HepG2 (cell line): ENCODE measurements around the gene ZNF367. TPM values are rescaled to one million over a fixed set of nuclear protein-coding genes. Genes with fewer than 3 reads are reported as not detected.

Experiments used
- ATAC-seq: fragments of 200-7000 bp; cut with Tn5 transposase; 3 replicates; pipeline ENCODE4 v1.9.1; 2020; ENCODE audit warnings: mild to moderate bottlenecking, moderate library complexity
- BruUV-seq: library from RNA; stranded (reverse); fragments of 400-500 nt; replicated peaks from 2 replicates; lab custom pipeline; 2021; lab: Mats Ljungman, UMichigan
- CTCF ChIA-PET: fragments of 300-600 bp; formaldehyde crosslinking; extraction: SDS; loops from one replicate; lab custom pipeline; 2021; ENCODE audit warnings: low total read pairs, inconsistent platforms, low intra/inter-chr PET ratio; lab: Yijun Ruan, JAX
- POLR2A ChIA-PET: fragments of 350-600 bp; sonication (Branson Sonifier 250); formaldehyde crosslinking; loops from one replicate; lab custom pipeline; 2020; ENCODE audit warnings: antibody characterized with exemption, inconsistent platforms; lab: Yijun Ruan, JAX
- DNase-seq: peaks from one replicate; pipeline ENCODE4 v3.0.0-alpha.2; 2015; ENCODE audit warnings: low spot score
- FAIRE-seq: peaks from 3 replicates; lab custom pipeline; 2011; peaks lifted over from hg19 to GRCh38; lab: Jason Lieb, UNC
- H2AFZ ChIP-seq: one replicate; pipeline ENCODE4 v1.6.1; 2011; ENCODE audit warnings: low read length, inconsistent platforms
- H3K27ac ChIP-seq: fragments of 300-600 bp; 3 replicates; pipeline ENCODE4 v1.8.0; 2011; ENCODE audit warnings: mixed run types, mild to moderate bottlenecking, mixed read lengths, low read length, inconsistent platforms; ENCODE audit not compliant: insufficient read depth; ENCODE audit errors: extremely low read length
- H3K27me3 ChIP-seq, 2 experiments: fragments of 200-600 bp in 1 of 2; 2 replicates in 1 of 2; 3 replicates in 1 of 2; pipeline versions ENCODE4 v1.6.0 to v1.8.0; 2011; ENCODE audit warnings: low read length in 2 of 2, mild to moderate bottlenecking in 2 of 2, moderate library complexity in 2 of 2, inconsistent platforms in 1 of 2; ENCODE audit not compliant: insufficient read depth in 2 of 2, control insufficient read depth in 1 of 2
- H3K36me3 ChIP-seq, 2 experiments: fragments of 200-600 bp in 1 of 2; replicated peaks in 1 of 2; 2 replicates in 1 of 2; 3 replicates in 1 of 2; pipeline versions ENCODE4 v1.5.1 to v1.8.0; 2011; ENCODE audit warnings: low read length in 2 of 2, inconsistent platforms in 1 of 2; ENCODE audit not compliant: insufficient read depth in 2 of 2, control insufficient read depth in 1 of 2
- H3K4me1 ChIP-seq: 2 replicates; pipeline ENCODE4 v1.5.1; 2012; ENCODE audit warnings: low read length, inconsistent platforms; ENCODE audit not compliant: insufficient read depth
- H3K4me2 ChIP-seq: 2 replicates; pipeline ENCODE4 v1.6.0; 2011; ENCODE audit warnings: low read depth, low read length, inconsistent platforms
- H3K4me3 ChIP-seq, 3 experiments: fragments of 200-600 bp in 1 of 3; sonication (generic), shearing (Covaris generic) in 1 of 3; replicated peaks in 1 of 3; 2 replicates each; pipeline ENCODE4 v1.5.1; 2011 to 2016; ENCODE audit warnings: low read length in 3 of 3, inconsistent platforms in 2 of 3, low read depth in 2 of 3, mild to moderate bottlenecking in 2 of 3, control low read depth in 1 of 3, mixed read lengths in 1 of 3; ENCODE audit not compliant: insufficient read depth in 1 of 3
- H3K79me2 ChIP-seq: one replicate; pipeline ENCODE4 v1.6.1; 2011; ENCODE audit warnings: low read length, inconsistent platforms; ENCODE audit not compliant: insufficient read depth
- H3K9ac ChIP-seq: 2 replicates; pipeline ENCODE4 v1.6.0; 2011; ENCODE audit warnings: mild to moderate bottlenecking, low read depth, low read length, inconsistent platforms; ENCODE audit not compliant: insufficient read depth
- H3K9me3 ChIP-seq: 2 replicates; pipeline ENCODE4 v1.5.1; 2012; ENCODE audit warnings: mild to moderate bottlenecking, low read length
- H4K20me1 ChIP-seq: 2 replicates; pipeline ENCODE4 v1.6.0; 2011; ENCODE audit warnings: inconsistent platforms, mild to moderate bottlenecking, low read length, moderate library complexity; ENCODE audit not compliant: insufficient read depth
- AGO1 ChIP-seq: fragments of 200-400 bp; formaldehyde crosslinking; IDR thresholded peaks from 2 replicates; pipeline ENCODE4 v1.6.1; 2017; ENCODE audit warnings: mild to moderate bottlenecking, low read depth, low read length, moderate library complexity; ENCODE audit not compliant: poor library complexity, severe bottlenecking
- ARID5B ChIP-seq: IDR thresholded peaks from 2 replicates; pipeline ENCODE4 v1.4.0; 2020; ENCODE audit warnings: mild to moderate bottlenecking, missing genetic modification reagents
- DDIT3 ChIP-seq: sonication (generic); formaldehyde crosslinking; IDR thresholded peaks from 2 replicates; pipeline ENCODE4 v1.4.0; 2020; ENCODE audit warnings: mild to moderate bottlenecking, missing genetic modification reagents
- DRAP1 ChIP-seq: IDR thresholded peaks from 2 replicates; pipeline ENCODE4 v1.6.1; 2016; ENCODE audit warnings: missing genetic modification reagents, missing compliant biosample characterization
- IRX3 ChIP-seq: sonication (generic); formaldehyde crosslinking; IDR thresholded peaks from 2 replicates; pipeline ENCODE4 v1.8.1; 2023; ENCODE audit warnings: mild to moderate bottlenecking, low read depth, missing genetic modification reagents, borderline replicate concordance
- KAT8 ChIP-seq: IDR thresholded peaks from 2 replicates; pipeline ENCODE4 v1.6.1; 2016; ENCODE audit warnings: missing genetic modification reagents, missing compliant biosample characterization
- KLF9 ChIP-seq: IDR thresholded peaks from 2 replicates; pipeline ENCODE4 v1.6.1; 2016; ENCODE audit warnings: low read depth
- MXD3 ChIP-seq: IDR thresholded peaks from 2 replicates; pipeline ENCODE4 v1.6.1; 2016; ENCODE audit warnings: mild to moderate bottlenecking, missing biosample characterization, missing genetic modification reagents
- NRL ChIP-seq: sonication (generic); formaldehyde crosslinking; IDR thresholded peaks from 2 replicates; pipeline ENCODE4 v1.5.0; 2020; ENCODE audit warnings: missing genetic modification reagents, mild to moderate bottlenecking, moderate library complexity, borderline replicate concordance
- PCBP2 ChIP-seq: fragments of 200-400 bp; formaldehyde crosslinking; optimal IDR thresholded peaks from 2 replicates; pipeline ENCODE3; 2018; ENCODE audit warnings: low read length, low read depth; ENCODE audit not compliant: poor library complexity, severe bottlenecking
- RBFOX2 ChIP-seq: fragments of 200-400 bp; formaldehyde crosslinking; IDR thresholded peaks from 2 replicates; pipeline ENCODE4 v1.6.1; 2017; ENCODE audit warnings: low read depth, mild to moderate bottlenecking, low read length
- SMYD3 ChIP-seq: sonication (generic); formaldehyde crosslinking; IDR thresholded peaks from 2 replicates; pipeline ENCODE4 v1.8.1; 2023; ENCODE audit warnings: mild to moderate bottlenecking, missing genetic modification reagents
- TAF1 ChIP-seq: sonication (generic); formaldehyde crosslinking; IDR thresholded peaks from 2 replicates; pipeline ENCODE4 v1.4.0; 2020; ENCODE audit warnings: missing genetic modification reagents
- YY1 ChIP-seq: IDR thresholded peaks from 2 replicates; pipeline ENCODE4 v1.6.1; 2011; ENCODE audit warnings: low read length, low read depth, moderate library complexity, mild to moderate bottlenecking; ENCODE audit not compliant: insufficient read depth, insufficient replicate concordance
- ZNF235 ChIP-seq: sonication (generic); formaldehyde crosslinking; IDR thresholded peaks from 2 replicates; pipeline ENCODE4 v1.8.1; 2023; ENCODE audit warnings: mild to moderate bottlenecking, missing genetic modification reagents, borderline replicate concordance
- ZNF274 ChIP-seq: sonication (generic); formaldehyde crosslinking; IDR thresholded peaks from 2 replicates; pipeline ENCODE4 v1.5.1; 2020; ENCODE audit warnings: mild to moderate bottlenecking, missing genetic modification reagents
- ZNF296 ChIP-seq: sonication (generic); formaldehyde crosslinking; conservative IDR thresholded peaks from 2 replicates; pipeline ENCODE4 v1.5.0; 2020; ENCODE audit warnings: mild to moderate bottlenecking, missing genetic modification reagents
- ZNF34 ChIP-seq: sonication (generic); formaldehyde crosslinking; IDR thresholded peaks from 2 replicates; pipeline ENCODE4 v1.4.0; 2020; ENCODE audit warnings: mild to moderate bottlenecking, missing genetic modification reagents, borderline replicate concordance
- ZNF576 ChIP-seq: sonication (generic); formaldehyde crosslinking; IDR thresholded peaks from 2 replicates; pipeline ENCODE4 v1.4.0; 2020; ENCODE audit warnings: mild to moderate bottlenecking, missing genetic modification reagents
- ZNF652 ChIP-seq: IDR thresholded peaks from 2 replicates; pipeline ENCODE4 v1.6.1; 2016; ENCODE audit warnings: low read depth, borderline replicate concordance
- ZNF839 ChIP-seq: sonication (generic); formaldehyde crosslinking; IDR thresholded peaks from 2 replicates; pipeline ENCODE4 v1.4.0; 2020; ENCODE audit warnings: missing genetic modification reagents, mild to moderate bottlenecking, borderline replicate concordance
- WGBS: methylation state at CpG from one replicate; pipeline ENCODE4 v1.1.6; 2017; ENCODE audit warnings: low lambda C conversion rate; 5-methylcytosine and 5-hydroxymethylcytosine counted together
- in situ Hi-C: cut with HindIII; loops from 2 replicates; pipeline ENCODE4 v1.10.0; 2017; ENCODE audit warnings: low pct_unique_long_range_greater_than_20kb; ENCODE audit not compliant: extremely low pct_ligation_motif_present
- intact Hi-C: fragments of 100-400 bp; cut with micrococcal nuclease; formaldehyde crosslinking; loops from one replicate; pipeline ENCODE4 v1.10.0; 2022; ENCODE audit not compliant: unreplicated experiment
- polyA plus RNA-seq, 8 experiments: library from polyadenylated mRNA; depleted of rRNA in 3 of 8; stranded (reverse) in 7 of 8; unstranded in 1 of 8; fragments of >200 nt; fragmentation: Illumina TruSeq in 4 of 8; extraction: Trizol in 4 of 8; gene quantifications; 2 replicates each; pipeline versions ENCODE4 v1.2.1 to v1.2.3, GENCODE V29; 2011 to 2016; ENCODE audit warnings: low read depth in 4 of 8, missing spikeins in 1 of 8, mixed read lengths in 1 of 8; ENCODE audit not compliant: insufficient read depth in 1 of 8
- total RNA-seq, 5 experiments: library from RNA; depleted of rRNA; stranded (reverse); fragments of >200 nt; fragmentation: Illumina TruSeq; extraction: Trizol; gene quantifications; 2 replicates each; pipeline ENCODE4 v1.2.3, GENCODE V29; 2016; ENCODE audit warnings: low read depth in 1 of 5

ZNF367 gene
- total and polyA plus RNA-seq, 2 of the 13 experiments (the other 11 are each of a cell fraction or from before 2014, with no cell fraction given) = 2.9 to 7.7 TPM

- H3K4me3 ChIP-seq = peak overlapping the region; percentile 84 to 89 (median 88); a peak in 5 of 6 replicates
- H3K4me2 ChIP-seq = peak overlapping the region; percentile 97
- BruUV-seq = TSS peak; percentile 51
- H3K36me3 ChIP-seq = no peaks in the 10 kb centered on the region
- CTCF ChIA-PET = no interaction called here
- WGBS = no CpG with 5 or more reads among the region's 62 CpGs
- in situ Hi-C loops = loop anchor here (5.0 kb wide), 1 partner anchor 75 kb away; no protein-coding TSS in a partner anchor
- H3K27ac ChIP-seq = peak overlapping the region; percentile 99
- POLR2A ChIA-PET = no interaction called here
- H3K4me1 ChIP-seq = peaks cover 59% of the 10 kb centered on the region
- intact Hi-C loops = loop anchor here (2.0 to 5.0 kb wide), 3 partner anchors 31 to 90 kb away; no protein-coding TSS in a partner anchor
- H3K9me3 ChIP-seq = no peaks in the 10 kb centered on the region
- no peak for FAIRE-seq
- H3K79me2 ChIP-seq = peaks cover 42% of the 10 kb centered on the region
- no peak overlapping the region for H2AFZ ChIP-seq
- no peak for DNase-seq
- H3K9ac ChIP-seq = peak overlapping the region; percentile 100
- no peaks in the 10 kb centered on the region; a peak in 1 of 5 replicates for H3K27me3 ChIP-seq
- ATAC-seq = no peak
- H4K20me1 ChIP-seq = no peaks in the 10 kb centered on the region; the same call in 1 of the 2 replicates
- no peak for TF ChIP-seq YY1
- no peak for TF ChIP-seq DDIT3 (CRISPR knock-in tag)
- TF ChIP-seq ZNF652 = no peak
- TF ChIP-seq KAT8 (CRISPR knock-in tag) = no peak
- no peak for TF ChIP-seq DRAP1
- no peak for TF ChIP-seq ZNF34 (CRISPR knock-in tag)
- no peak for TF ChIP-seq TAF1 (CRISPR knock-in tag)
- TF ChIP-seq IRX3 (CRISPR knock-in tag) = no peak
- no peak for TF ChIP-seq MXD3 (CRISPR knock-in tag)
- peak; percentile 18; the same call in 1 of the 2 replicates for TF ChIP-seq ZNF235 (CRISPR knock-in tag)
- no peak for TF ChIP-seq SMYD3 (CRISPR knock-in tag)
- TF ChIP-seq ZNF576 (CRISPR knock-in tag) = no peak
- TF ChIP-seq ARID5B (CRISPR knock-in tag) = no peak
- TF ChIP-seq ZNF839 (CRISPR knock-in tag) = no peak
- peak; percentile 57 for TF ChIP-seq AGO1
- TF ChIP-seq KLF9 (CRISPR knock-in tag) = peak; percentile 4; the same call in 1 of the 2 replicates
- TF ChIP-seq PCBP2 = no peak
- TF ChIP-seq ZNF274 (CRISPR knock-in tag) = no peak
- TF ChIP-seq RBFOX2 = peak; percentile 53; the same call in 1 of the 2 replicates
- TF ChIP-seq ZNF296 (CRISPR knock-in tag) = no peak
- no peak for TF ChIP-seq NRL
These were observed 498 bp downstream of the ZNF367 start for GRCh38 chr9:96417661-96418082.
